HepG2 (cell line): ENCODE data around the gene HDGFL2. TPM values are rescaled to one million over a fixed set of nuclear protein-coding genes. Genes with fewer than 3 reads are reported as not detected.

Source experiments
- CENPBD1 ChIP-seq: sonication (generic); formaldehyde crosslinking; IDR thresholded peaks from 2 replicates; pipeline ENCODE4 v1.8.0; 2022; ENCODE audit warnings: missing genetic modification reagents, low read depth, mild to moderate bottlenecking, borderline replicate concordance
- FOXK1 ChIP-seq: sonication (generic); formaldehyde crosslinking; IDR thresholded peaks from 2 replicates; pipeline ENCODE4 v1.4.0; 2020; ENCODE audit warnings: low read depth, missing genetic modification reagents, borderline replicate concordance
- NR3C1 ChIP-seq: sonication (generic); formaldehyde crosslinking; IDR thresholded peaks from 2 replicates; pipeline ENCODE4 v1.4.0; 2020; ENCODE audit warnings: missing genetic modification reagents
- NRL ChIP-seq: sonication (generic); formaldehyde crosslinking; IDR thresholded peaks from 2 replicates; pipeline ENCODE4 v1.5.0; 2020; ENCODE audit warnings: missing genetic modification reagents, mild to moderate bottlenecking, moderate library complexity, borderline replicate concordance
- PRDM4 ChIP-seq: sonication (generic); formaldehyde crosslinking; IDR thresholded peaks from 2 replicates; pipeline ENCODE4 v1.9.0; 2021; ENCODE audit warnings: missing genetic modification reagents, borderline replicate concordance
- PTBP1 ChIP-seq: fragments of 200-400 bp; formaldehyde crosslinking; IDR thresholded peaks from 2 replicates; pipeline ENCODE4 v1.6.1; 2018; ENCODE audit warnings: low read length, low read depth; ENCODE audit not compliant: poor library complexity, severe bottlenecking
- SMARCE1 ChIP-seq: fragments of 450-650 bp; IDR thresholded peaks from 2 replicates; pipeline ENCODE4 v1.6.1; 2017; ENCODE audit warnings: borderline replicate concordance
- TARDBP ChIP-seq: sonication (generic); formaldehyde crosslinking; IDR thresholded peaks from 2 replicates; pipeline ENCODE4 v1.8.0; 2022; ENCODE audit warnings: mild to moderate bottlenecking, missing genetic modification reagents
- TBX2 ChIP-seq: sonication (generic); formaldehyde crosslinking; IDR thresholded peaks from 2 replicates; pipeline ENCODE4 v1.5.0; 2020; ENCODE audit warnings: missing genetic modification reagents, mild to moderate bottlenecking, borderline replicate concordance
- YEATS2 ChIP-seq: sonication (generic); formaldehyde crosslinking; IDR thresholded peaks from 2 replicates; pipeline ENCODE4 v1.4.0; 2020; ENCODE audit warnings: missing genetic modification reagents, borderline replicate concordance
- ZBTB21 ChIP-seq: sonication (generic); formaldehyde crosslinking; IDR thresholded peaks from 2 replicates; pipeline ENCODE4 v1.4.0; 2020; ENCODE audit warnings: missing genetic modification reagents
- ZFP62 ChIP-seq: sonication (generic); formaldehyde crosslinking; IDR thresholded peaks from 2 replicates; pipeline ENCODE4 v1.4.0; 2020; ENCODE audit warnings: missing genetic modification reagents
- ZFY ChIP-seq: sonication (generic); formaldehyde crosslinking; IDR thresholded peaks from 2 replicates; pipeline ENCODE4 v1.4.0; 2020; ENCODE audit warnings: missing genetic modification reagents
- ZGPAT ChIP-seq: IDR thresholded peaks from 2 replicates; pipeline ENCODE4 v1.6.1; 2016; ENCODE audit warnings: mild to moderate bottlenecking
- ZHX1 ChIP-seq: sonication (generic); formaldehyde crosslinking; IDR thresholded peaks from 2 replicates; pipeline ENCODE4 v1.8.1; 2022; ENCODE audit warnings: low read depth, mild to moderate bottlenecking, missing genetic modification reagents
- ZNF326 ChIP-seq: sonication (generic); formaldehyde crosslinking; IDR thresholded peaks from 2 replicates; pipeline ENCODE4 v1.4.0; 2020; ENCODE audit warnings: missing genetic modification reagents, borderline replicate concordance
- ZNF44 ChIP-seq: sonication (generic); formaldehyde crosslinking; IDR thresholded peaks from 2 replicates; pipeline ENCODE4 v1.5.1; 2020; ENCODE audit warnings: mild to moderate bottlenecking, missing genetic modification reagents
- ZNF512B ChIP-seq: sonication (generic); formaldehyde crosslinking; IDR thresholded peaks from 2 replicates; pipeline ENCODE4 v1.5.1; 2020; ENCODE audit warnings: missing genetic modification reagents, mild to moderate bottlenecking, borderline replicate concordance
- ZSCAN21 ChIP-seq: sonication (generic); formaldehyde crosslinking; IDR thresholded peaks from 2 replicates; pipeline ENCODE4 v1.8.0; 2022; ENCODE audit warnings: mild to moderate bottlenecking, missing genetic modification reagents, moderate library complexity, borderline replicate concordance
- polyA plus RNA-seq, 8 experiments: library from polyadenylated mRNA; depleted of rRNA in 3 of 8; stranded (reverse) in 7 of 8; unstranded in 1 of 8; fragments of >200 nt; fragmentation: Illumina TruSeq in 4 of 8; extraction: Trizol in 4 of 8; gene quantifications; 2 replicates each; pipeline versions ENCODE4 v1.2.1 to v1.2.3, GENCODE V29; 2011 to 2016; ENCODE audit warnings: low read depth in 4 of 8, missing spikeins in 1 of 8, mixed read lengths in 1 of 8; ENCODE audit not compliant: insufficient read depth in 1 of 8
- total RNA-seq, 5 experiments: library from RNA; depleted of rRNA; stranded (reverse); fragments of >200 nt; fragmentation: Illumina TruSeq; extraction: Trizol; gene quantifications; 2 replicates each; pipeline ENCODE4 v1.2.3, GENCODE V29; 2016; ENCODE audit warnings: low read depth in 1 of 5

Gene HDGFL2
- total and polyA plus RNA-seq, 2 of the 13 experiments (the other 11 are each of a cell fraction or from before 2014, with no cell fraction given), result 20.0 to 51.1 TPM

GRCh38 chr19:4518345-4519171 lies 46.5 kb downstream of the HDGFL2 start, which contains the start of gene PLIN4 (continued):
- TF ChIP-seq ZFY, result peak; percentile 81
- no peak for TF ChIP-seq ZNF44 (CRISPR knock-in tag)
- no peak for TF ChIP-seq ZHX1 (CRISPR knock-in tag)
- TF ChIP-seq FOXK1 (CRISPR knock-in tag), result no peak
- TF ChIP-seq ZSCAN21 (CRISPR knock-in tag), result peak; percentile 43; the same call in 1 of the 2 replicates
- no peak; the same call in 1 of the 2 replicates for TF ChIP-seq TBX2 (CRISPR knock-in tag)
- no peak for TF ChIP-seq ZNF326 (CRISPR knock-in tag)
- no peak for TF ChIP-seq NRL (CRISPR knock-in tag)
- TF ChIP-seq YEATS2, result no peak
- TF ChIP-seq PTBP1, result no peak
- no peak for TF ChIP-seq NR3C1 (CRISPR knock-in tag)
- no peak for TF ChIP-seq CENPBD1
- no peak for TF ChIP-seq ZBTB21 (CRISPR knock-in tag)
- no peak for TF ChIP-seq SMARCE1
- TF ChIP-seq TARDBP (CRISPR knock-in tag), result no peak
- TF ChIP-seq ZFP62 (CRISPR knock-in tag), result no peak
- peak; percentile 53 for TF ChIP-seq ZGPAT
- no peak for TF ChIP-seq PRDM4 (CRISPR knock-in tag)
- TF ChIP-seq ZNF512B, result no peak
